Loucy (cell line): Measurements from ENCODE around the gene CDH5.

Experiments used
- EZH2phosphoT487 ChIP-seq: fragments of 200-600 bp; IDR thresholded peaks from 2 replicates; pipeline ENCODE4 v1.6.1; 2018; ENCODE audit warnings: antibody characterized with exemption, mild to moderate bottlenecking, moderate library complexity, borderline replicate concordance
- TF ChIP-seq, protein P1 (sequence below): fragments of 200-600 bp; sonication (generic); conservative IDR thresholded peaks from 2 replicates; pipeline ENCODE4 v1.5.1; 2014; ENCODE audit warnings: mild to moderate bottlenecking, antibody characterized with exemption, low read length

DNA sequence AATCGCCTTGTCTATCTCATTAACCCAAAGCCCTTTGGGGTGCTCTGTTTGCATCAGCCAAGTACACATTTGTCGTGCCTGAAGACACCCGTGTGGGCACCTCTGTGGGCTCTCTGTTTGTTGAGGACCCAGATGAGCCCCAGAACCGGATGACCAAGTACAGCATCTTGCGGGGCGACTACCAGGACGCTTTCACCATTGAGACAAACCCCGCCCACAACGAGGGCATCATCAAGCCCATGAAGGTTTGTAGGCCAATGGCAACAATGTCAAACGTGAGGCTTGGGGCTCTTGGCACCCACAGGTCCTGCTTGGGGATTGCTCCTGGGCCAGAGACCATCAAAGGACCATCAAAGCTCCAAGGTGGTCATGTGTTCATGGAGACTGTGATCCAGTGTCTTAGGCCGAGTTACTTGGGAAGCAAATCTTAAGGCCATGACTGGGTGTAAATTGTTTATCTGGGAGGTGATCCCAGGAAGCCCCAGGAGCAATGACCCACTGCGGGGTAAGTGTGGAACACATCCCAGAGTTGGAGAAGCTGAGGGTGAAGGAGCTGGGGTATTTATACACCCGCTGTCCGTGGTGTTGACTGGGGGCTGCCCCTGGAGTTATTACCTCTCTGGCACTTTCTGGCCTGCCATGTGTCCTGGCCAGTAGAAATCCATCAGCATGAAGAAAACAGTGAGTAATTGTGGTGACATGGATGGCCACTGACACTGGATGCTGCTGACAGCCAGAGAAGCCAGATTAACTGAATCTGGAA lies 24.0 kb downstream of the CDH5 start:
- TF ChIP-seq, protein P1, sequence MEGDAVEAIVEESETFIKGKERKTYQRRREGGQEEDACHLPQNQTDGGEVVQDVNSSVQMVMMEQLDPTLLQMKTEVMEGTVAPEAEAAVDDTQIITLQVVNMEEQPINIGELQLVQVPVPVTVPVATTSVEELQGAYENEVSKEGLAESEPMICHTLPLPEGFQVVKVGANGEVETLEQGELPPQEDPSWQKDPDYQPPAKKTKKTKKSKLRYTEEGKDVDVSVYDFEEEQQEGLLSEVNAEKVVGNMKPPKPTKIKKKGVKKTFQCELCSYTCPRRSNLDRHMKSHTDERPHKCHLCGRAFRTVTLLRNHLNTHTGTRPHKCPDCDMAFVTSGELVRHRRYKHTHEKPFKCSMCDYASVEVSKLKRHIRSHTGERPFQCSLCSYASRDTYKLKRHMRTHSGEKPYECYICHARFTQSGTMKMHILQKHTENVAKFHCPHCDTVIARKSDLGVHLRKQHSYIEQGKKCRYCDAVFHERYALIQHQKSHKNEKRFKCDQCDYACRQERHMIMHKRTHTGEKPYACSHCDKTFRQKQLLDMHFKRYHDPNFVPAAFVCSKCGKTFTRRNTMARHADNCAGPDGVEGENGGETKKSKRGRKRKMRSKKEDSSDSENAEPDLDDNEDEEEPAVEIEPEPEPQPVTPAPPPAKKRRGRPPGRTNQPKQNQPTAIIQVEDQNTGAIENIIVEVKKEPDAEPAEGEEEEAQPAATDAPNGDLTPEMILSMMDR: no peak
- TF ChIP-seq EZH2phosphoT487: no peak
